RWPE2 (cell line): Measurements from ENCODE around the gene HPS6.
A peak's percentile ranks its signal among the peaks of the same experiment; 100 is the strongest.

ENCODE experiments used
- ATAC-seq: fragments of 200-7000 bp; cut with Tn5 transposase; 3 replicates; pipeline ENCODE4 v1.9.1; 2021; ENCODE audit warnings: low read depth
- DNase-seq: peaks from one replicate; pipeline ENCODE4 v3.0.0-alpha.2; 2020; ENCODE audit warnings: low spot score
- H3K27ac ChIP-seq: fragments of 450-650 bp; 2 replicates; pipeline ENCODE4 v1.5.1; 2017; ENCODE audit warnings: mild to moderate bottlenecking; ENCODE audit not compliant: poor library complexity, severe bottlenecking
- H3K27me3 ChIP-seq: fragments of 250-450 bp; sonication (Bioruptor Pico); 2 replicates; pipeline ENCODE4 v1.5.1; 2021; ENCODE audit warnings: mild to moderate bottlenecking, moderate library complexity; ENCODE audit not compliant: insufficient read depth, poor library complexity, severe bottlenecking
- H3K36me3 ChIP-seq: fragments of 250-450 bp; sonication (Bioruptor Pico); 2 replicates; pipeline ENCODE4 v1.5.1; 2020; ENCODE audit warnings: low read depth, mild to moderate bottlenecking, moderate library complexity
- H3K4me1 ChIP-seq: fragments of 250-450 bp; sonication (Bioruptor Pico); 2 replicates; pipeline ENCODE4 v1.5.1; 2021; ENCODE audit warnings: mild to moderate bottlenecking, moderate library complexity; ENCODE audit not compliant: insufficient read depth, poor library complexity, severe bottlenecking
- H3K4me3 ChIP-seq: fragments of 250-450 bp; sonication (Bioruptor Pico); 2 replicates; pipeline ENCODE4 v1.5.1; 2021; ENCODE audit warnings: mild to moderate bottlenecking, moderate library complexity; ENCODE audit not compliant: severe bottlenecking
- H3K9me3 ChIP-seq: fragments of 250-450 bp; sonication (Bioruptor Pico); 2 replicates; pipeline ENCODE4 v1.5.1; 2021; ENCODE audit warnings: mild to moderate bottlenecking, moderate library complexity; ENCODE audit not compliant: severe bottlenecking
- TF ChIP-seq, protein P1 (sequence below): fragments of 450-650 bp; IDR thresholded peaks from one replicate; pipeline ENCODE4 v1.5.1; 2017; ENCODE audit warnings: mild to moderate bottlenecking, moderate library complexity; ENCODE audit not compliant: poor library complexity, severe bottlenecking

Gene HPS6

DNA sequence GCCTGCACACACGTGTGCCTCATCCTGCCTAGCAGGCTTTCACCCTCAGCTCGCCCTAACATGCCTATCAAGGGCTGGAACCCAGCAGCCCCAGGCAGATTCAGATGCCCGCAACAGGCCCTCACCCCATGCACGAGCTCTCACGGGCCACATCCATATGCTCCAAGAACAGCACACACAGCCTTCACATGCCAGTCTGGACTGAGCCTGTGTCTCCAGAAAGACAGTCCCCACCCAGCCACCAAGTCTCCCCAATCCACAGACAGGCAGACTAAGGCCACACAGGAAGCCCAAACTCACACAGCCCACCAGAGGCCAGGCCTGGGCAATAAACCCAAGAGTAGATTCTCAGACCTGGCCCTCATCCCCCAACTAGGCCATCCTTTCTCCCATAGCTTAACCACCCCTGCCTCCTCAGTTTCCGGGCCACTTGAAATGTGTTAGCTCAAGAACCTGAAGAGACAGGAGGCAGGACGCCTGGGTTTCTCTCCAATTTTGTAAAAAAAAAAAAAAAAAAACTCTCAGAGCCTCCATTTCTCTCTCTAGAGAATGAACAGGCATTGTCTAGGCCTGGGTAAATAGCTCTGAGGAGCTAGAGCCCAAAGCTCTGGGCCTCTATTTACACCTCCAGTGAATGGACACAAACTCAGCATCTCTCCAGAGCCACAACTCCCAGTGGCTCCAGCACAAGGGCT lies 48.3 kb downstream of the HPS6 start:
- Histone ChIP-seq H3K27me3 (no peaks in the 10 kb centered on the region), H3K4me1 (peaks cover 37% of the 10 kb centered on the region), H3K9me3 (no peaks in the 10 kb centered on the region), H3K36me3 (peaks cover 34% of the 10 kb centered on the region), H3K27ac (peak overlapping the region; percentile 73), H3K4me3 (peak overlapping the region; percentile 43)
- ATAC-seq = peak; percentile 52
- TF ChIP-seq, protein P1, sequence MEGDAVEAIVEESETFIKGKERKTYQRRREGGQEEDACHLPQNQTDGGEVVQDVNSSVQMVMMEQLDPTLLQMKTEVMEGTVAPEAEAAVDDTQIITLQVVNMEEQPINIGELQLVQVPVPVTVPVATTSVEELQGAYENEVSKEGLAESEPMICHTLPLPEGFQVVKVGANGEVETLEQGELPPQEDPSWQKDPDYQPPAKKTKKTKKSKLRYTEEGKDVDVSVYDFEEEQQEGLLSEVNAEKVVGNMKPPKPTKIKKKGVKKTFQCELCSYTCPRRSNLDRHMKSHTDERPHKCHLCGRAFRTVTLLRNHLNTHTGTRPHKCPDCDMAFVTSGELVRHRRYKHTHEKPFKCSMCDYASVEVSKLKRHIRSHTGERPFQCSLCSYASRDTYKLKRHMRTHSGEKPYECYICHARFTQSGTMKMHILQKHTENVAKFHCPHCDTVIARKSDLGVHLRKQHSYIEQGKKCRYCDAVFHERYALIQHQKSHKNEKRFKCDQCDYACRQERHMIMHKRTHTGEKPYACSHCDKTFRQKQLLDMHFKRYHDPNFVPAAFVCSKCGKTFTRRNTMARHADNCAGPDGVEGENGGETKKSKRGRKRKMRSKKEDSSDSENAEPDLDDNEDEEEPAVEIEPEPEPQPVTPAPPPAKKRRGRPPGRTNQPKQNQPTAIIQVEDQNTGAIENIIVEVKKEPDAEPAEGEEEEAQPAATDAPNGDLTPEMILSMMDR = no peak
- no peak for DNase-seq

DNA sequence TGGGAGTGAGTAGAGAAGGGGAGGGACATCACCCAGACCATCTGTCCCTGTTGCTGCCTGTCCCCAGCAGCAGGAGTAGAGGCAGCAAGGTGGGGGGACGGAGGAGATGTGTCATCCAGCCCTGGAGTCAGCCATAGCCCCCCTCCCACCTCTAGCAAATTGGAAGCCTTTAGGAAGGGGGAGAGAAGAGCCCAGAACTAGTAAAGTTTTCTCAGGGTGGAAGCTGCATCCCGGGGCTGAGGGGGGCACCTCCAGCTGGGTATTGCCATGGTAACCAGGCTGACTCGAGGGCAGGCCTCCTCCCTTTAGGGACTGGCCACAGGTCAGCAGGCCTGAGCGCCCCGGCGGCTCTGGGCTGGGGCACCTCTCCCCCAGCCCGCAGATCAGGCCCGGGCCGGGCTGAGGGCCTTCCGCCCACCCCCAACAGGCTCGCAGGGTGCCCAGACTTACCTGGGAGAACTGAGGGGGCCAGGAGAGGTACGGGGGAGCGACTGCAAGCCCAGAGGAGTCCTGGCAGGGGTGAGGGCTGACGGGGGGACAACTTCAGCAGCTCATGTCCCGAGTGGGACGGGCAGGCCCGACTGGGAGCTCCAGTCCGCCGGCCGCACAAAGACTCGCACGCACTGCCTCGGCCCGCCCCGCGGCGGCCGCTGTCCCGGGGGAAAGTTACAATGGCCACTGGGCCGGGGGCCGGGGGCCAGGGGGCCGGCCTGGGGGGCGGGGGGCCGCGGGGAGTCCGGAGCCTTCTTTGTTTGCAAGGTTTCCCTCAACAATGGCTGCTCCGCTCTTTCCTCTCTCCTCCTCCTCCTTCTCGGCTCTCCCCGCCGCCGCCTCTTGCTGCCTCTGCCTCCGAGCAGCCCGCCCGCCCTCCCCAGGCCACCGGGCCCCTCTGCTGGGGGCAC lies 49.1 kb downstream of the HPS6 start:
- Histone ChIP-seq H3K4me1 (peaks cover 43% of the 10 kb centered on the region), H3K27ac (peak overlapping the region; percentile 73), H3K9me3 (no peaks in the 10 kb centered on the region), H3K36me3 (peaks cover 29% of the 10 kb centered on the region), H3K27me3 (no peaks in the 10 kb centered on the region), H3K4me3 (peak overlapping the region; percentile 43)
- DNase-seq (no peak), ATAC-seq (peak; percentile 10)
- TF ChIP-seq, protein P1 = no peak

DNA sequence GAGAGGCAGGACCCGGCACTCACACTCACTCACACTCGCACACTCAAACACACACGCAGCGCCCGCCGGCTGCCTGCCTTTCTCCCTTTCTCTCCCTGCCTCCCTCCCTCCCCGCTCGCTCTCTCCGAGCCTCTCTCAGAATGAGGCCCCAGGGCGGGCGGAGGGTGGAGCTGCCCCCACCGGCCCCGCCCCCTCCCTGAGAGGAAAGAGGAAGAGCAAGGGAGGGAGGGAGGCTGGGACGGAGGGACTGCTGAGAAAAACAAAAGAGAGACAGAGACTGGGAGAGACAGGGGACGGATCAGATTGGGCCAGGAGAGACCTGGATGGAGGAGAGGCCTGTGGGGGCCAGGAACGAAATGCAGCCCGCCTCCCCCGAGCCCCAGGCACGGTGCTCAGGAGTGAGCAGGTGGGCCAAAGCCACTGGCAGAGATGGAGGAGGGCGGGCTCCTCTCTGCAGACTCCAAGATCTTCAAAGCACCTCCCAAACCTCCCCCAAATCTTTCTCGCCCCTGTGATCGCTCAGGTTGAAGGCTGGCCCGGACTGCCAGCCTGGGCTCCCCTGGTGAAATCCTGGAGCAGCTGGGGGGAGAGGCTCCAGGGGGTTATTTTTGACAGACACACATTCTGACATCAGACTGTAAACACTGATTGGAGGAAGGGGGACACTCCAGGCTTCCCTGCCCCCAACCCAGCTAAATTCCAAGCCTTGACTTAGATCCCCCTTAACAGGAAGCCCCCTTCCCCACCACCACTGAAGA lies 49.9 kb downstream of the HPS6 start:
- peak overlapping the region; percentile 73 for H3K27ac ChIP-seq
- peak; percentile 76 for ATAC-seq
- H3K27me3 ChIP-seq = no peaks in the 10 kb centered on the region
- H3K36me3 ChIP-seq = peaks cover 21% of the 10 kb centered on the region
- H3K4me1 ChIP-seq = peaks cover 43% of the 10 kb centered on the region
- peak; percentile 90 for DNase-seq
- H3K4me3 ChIP-seq = peak overlapping the region; percentile 43
- H3K9me3 ChIP-seq = no peaks in the 10 kb centered on the region
- TF ChIP-seq, protein P1 = no peak

DNA sequence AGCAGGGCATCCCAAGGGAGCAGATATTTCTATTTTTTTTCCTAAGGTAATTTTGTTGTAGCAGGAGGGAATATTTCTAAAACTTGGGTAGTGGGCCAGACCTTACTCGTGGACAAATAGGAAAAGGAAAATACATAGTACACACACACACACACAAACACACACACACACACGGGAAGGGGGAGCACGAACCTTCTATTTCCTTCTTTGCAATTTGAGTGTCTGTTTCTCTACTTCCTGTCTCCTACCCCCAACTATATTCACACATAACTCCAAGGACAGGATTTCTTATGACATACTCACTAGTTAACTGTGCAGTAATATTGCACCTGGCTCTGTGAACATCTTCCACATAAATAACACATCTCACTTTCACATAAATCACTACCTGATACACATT lies 50.6 kb downstream of the HPS6 start:
- Histone ChIP-seq H3K27me3 (no peaks in the 10 kb centered on the region), H3K27ac (peak overlapping the region; percentile 73), H3K9me3 (no peaks in the 10 kb centered on the region), H3K36me3 (peaks cover 13% of the 10 kb centered on the region), H3K4me3 (no peak overlapping the region), H3K4me1 (peaks cover 43% of the 10 kb centered on the region)
- no peak for DNase-seq
- TF ChIP-seq, protein P1 = no peak
- ATAC-seq = no peak
